ENCODE data around the gene JAKMIP3. TPM values are rescaled to one million over a fixed set of nuclear protein-coding genes. Genes with fewer than 3 reads are reported as not detected.

The JAKMIP3 gene
- total RNA-seq, 4 donors from 2014 or later, result 0.24 to 0.67 (median 0.51) TPM

DNA sequence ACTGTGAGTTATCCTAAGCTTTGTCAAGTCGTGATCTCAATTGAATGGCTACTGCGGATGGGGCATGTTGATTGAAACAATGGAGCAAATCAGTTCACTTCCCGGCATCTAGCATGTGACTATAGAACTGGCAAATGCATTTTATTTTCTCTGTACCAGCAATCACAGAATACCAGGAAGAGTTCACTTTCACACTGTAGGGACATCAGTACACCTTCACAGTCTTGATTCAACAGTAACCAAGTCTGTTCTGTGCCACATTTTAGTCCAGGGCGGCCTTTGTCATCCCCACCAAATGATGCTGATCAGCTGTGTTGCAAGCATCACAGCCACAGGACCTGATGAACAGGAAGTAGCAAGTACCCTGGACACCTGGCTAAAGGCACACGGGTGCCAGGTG is 32.1 kb upstream of the JAKMIP3 start:
- intact Hi-C loops (cut with DNase I; ENCODE audit: low total_unique reads) (no loop called here), in situ Hi-C loops (cut with MboI; ENCODE audit: low sequenced_read_pairs in 4 of 4) (no loop called here)
- no peak overlapping the region for H3K27ac ChIP-seq
- no peaks in the 10 kb centered on the region for H3K9me3 ChIP-seq
- no peak for ATAC-seq
- no peaks in the 10 kb centered on the region for H3K36me3 ChIP-seq
- H3K27me3 ChIP-seq, result peaks cover 8 to 15% (median 14%) of the 10 kb centered on the region in 3 donors
- DNase-seq, result no peak
- peaks cover 0 to 5% of the 10 kb centered on the region in 2 donors for H3K4me1 ChIP-seq
- no peak overlapping the region for H3K4me3 ChIP-seq
- TF ChIP-seq, protein P1, sequence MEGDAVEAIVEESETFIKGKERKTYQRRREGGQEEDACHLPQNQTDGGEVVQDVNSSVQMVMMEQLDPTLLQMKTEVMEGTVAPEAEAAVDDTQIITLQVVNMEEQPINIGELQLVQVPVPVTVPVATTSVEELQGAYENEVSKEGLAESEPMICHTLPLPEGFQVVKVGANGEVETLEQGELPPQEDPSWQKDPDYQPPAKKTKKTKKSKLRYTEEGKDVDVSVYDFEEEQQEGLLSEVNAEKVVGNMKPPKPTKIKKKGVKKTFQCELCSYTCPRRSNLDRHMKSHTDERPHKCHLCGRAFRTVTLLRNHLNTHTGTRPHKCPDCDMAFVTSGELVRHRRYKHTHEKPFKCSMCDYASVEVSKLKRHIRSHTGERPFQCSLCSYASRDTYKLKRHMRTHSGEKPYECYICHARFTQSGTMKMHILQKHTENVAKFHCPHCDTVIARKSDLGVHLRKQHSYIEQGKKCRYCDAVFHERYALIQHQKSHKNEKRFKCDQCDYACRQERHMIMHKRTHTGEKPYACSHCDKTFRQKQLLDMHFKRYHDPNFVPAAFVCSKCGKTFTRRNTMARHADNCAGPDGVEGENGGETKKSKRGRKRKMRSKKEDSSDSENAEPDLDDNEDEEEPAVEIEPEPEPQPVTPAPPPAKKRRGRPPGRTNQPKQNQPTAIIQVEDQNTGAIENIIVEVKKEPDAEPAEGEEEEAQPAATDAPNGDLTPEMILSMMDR (IDR thresholded peaks at IDR 0.05 in 4 of 5, conservative IDR thresholded peaks at IDR 0.05 in 1 of 5), result no peak
- TF ChIP-seq POLR2A (IDR thresholded peaks at IDR 0.05), result no peak

DNA sequence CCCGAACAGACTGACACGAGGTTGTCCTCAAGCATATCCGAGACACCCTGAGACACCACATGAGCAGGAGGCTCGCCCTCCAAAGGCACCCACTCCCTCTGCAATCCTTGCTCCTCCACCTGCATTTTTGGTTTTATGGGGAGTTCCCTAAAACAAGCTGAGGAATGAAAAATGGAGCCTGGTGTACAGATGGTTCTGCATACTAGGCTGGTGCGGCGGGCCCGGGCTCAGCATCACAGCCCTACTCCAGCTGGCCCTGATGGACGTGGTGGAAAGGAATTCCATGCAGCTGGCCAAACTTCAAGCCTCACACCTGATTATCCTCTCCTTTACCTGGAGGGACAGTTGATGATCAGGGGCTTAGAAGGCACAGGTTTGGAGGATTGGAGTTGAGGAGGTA is 30.3 kb upstream of the JAKMIP3 start:
- intact Hi-C loops (cut with DNase I; ENCODE audit: low total_unique reads), result no loop called here
- ATAC-seq (no peak), DNase-seq (no peak)
- in situ Hi-C loops (cut with MboI; ENCODE audit: low sequenced_read_pairs in 4 of 4), result no loop called here
- H3K4me1 ChIP-seq, result peaks cover 0 to 5% of the 10 kb centered on the region in 2 donors
- H3K9me3 ChIP-seq, result no peaks in the 10 kb centered on the region
- H3K36me3 ChIP-seq, result no peaks in the 10 kb centered on the region
- peaks cover 8 to 15% (median 10%) of the 10 kb centered on the region in 3 donors for H3K27me3 ChIP-seq
- no peak overlapping the region for H3K27ac ChIP-seq
- TF ChIP-seq POLR2A (IDR thresholded peaks at IDR 0.05), result no peak
- TF ChIP-seq, protein P1 (IDR thresholded peaks at IDR 0.05 in 4 of 5, conservative IDR thresholded peaks at IDR 0.05 in 1 of 5), result no peak
- H3K4me3 ChIP-seq, result no peak overlapping the region

DNA sequence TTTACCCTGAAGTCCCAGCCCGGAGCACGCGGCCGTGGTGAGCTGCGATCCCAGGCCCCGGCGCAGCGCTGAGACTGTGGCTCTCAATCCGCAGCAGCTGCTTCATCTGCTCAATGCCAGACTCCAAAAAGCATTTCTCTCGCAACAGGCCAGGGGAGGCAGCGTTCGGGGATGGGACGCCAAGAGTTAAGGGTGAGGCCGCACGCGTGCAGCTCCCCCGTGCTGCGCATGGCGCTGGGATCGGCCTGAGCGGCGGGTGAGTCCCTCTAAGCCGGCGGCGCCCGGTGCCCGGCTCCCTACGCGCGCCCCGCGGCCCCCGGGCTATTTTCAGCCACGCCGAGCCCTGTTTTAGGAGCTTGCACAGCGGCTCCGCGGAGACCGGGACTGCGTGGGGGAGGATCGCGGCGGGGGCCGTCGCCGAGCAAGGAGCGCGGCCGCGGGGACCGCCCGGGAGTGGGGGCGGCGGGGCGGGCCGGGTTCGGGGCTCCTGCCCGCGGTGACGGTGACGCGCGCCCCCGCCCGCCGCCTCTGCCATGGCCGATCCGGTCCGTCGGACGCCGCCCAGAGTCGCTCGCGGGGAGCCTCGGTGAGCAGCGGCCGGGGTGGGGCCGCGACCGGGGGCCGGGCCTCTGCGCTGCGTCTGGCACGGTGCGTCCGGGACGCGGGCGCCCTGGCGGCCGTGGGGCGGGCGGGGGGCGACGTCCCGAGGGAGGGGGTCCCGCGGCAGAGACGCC is 29.4 kb upstream of the JAKMIP3 start:
- Histone ChIP-seq H3K36me3 (no peaks in the 10 kb centered on the region), H3K4me3 (peak overlapping the region; percentile 46 to 58 (median 50)), H3K27me3 (peaks cover 8 to 15% (median 10%) of the 10 kb centered on the region in 3 donors), H3K9me3 (no peaks in the 10 kb centered on the region), H3K4me1 (peaks cover 0 to 5% of the 10 kb centered on the region in 2 donors), H3K27ac (peak overlapping the region in 1 of 4 donors; percentile 66)
- TF ChIP-seq, protein P1 (IDR thresholded peaks at IDR 0.05 in 4 of 5, conservative IDR thresholded peaks at IDR 0.05 in 1 of 5), result no peak
- no peak for TF ChIP-seq POLR2A (IDR thresholded peaks at IDR 0.05)
- in situ Hi-C loops (cut with MboI; ENCODE audit: low sequenced_read_pairs in 4 of 4), result no loop called here
- intact Hi-C loops (cut with DNase I; ENCODE audit: low total_unique reads), result loop anchor here (1.0 kb wide), 1 partner anchor 106 kb away; no protein-coding TSS in a partner anchor
- DNase-seq (no peak), ATAC-seq (peak; percentile 39 to 57)

DNA sequence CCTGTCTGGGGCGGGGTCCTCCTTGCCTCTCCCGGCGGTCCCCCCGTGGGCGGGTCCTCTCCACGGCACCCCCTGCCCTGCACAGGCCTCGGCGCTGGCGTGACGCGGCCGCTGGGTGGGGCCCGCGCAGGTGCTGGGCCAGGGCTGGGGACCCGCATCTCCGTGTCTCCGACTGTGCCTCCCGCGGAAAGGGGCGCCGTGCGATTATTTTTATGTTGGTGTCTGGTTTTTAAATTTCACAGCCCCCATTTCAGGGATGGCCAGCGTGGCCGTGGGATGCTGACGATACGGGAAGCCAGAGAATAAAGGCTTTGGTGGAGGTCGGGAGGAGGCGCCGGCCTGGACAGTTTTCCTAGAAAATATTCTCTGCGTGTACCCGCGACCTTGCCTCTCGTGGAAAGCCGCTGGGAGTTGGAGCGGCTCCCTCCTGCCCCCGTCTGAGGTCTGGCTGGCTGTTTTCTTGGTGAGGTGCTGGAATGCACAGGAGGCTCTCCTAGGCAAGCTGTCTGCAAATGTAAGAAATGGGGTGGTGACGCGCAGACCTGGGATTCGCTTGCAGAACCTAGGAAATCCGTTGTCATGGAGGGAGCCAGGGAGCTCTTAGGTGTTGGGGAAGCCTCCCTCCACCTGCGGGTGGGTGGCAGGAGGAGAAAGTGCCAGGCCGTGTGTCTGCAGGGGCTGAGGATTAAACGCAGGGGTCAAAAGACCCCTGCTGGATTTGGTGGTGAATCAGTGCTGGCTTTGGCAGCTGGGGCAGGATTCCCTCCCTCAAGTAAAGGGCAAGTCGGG is 28.7 kb upstream of the JAKMIP3 start:
- H3K4me1 ChIP-seq, result peaks cover 0 to 5% of the 10 kb centered on the region in 2 donors
- H3K9me3 ChIP-seq, result no peaks in the 10 kb centered on the region
- intact Hi-C loops (cut with DNase I; ENCODE audit: low total_unique reads), result loop anchor here (1.0 kb wide), 1 partner anchor 105 kb away; no protein-coding TSS in a partner anchor
- peak overlapping the region in 3 of 4 donors; percentile 14 to 47 (median 46) for H3K4me3 ChIP-seq
- no peak for DNase-seq
- no peaks in the 10 kb centered on the region for H3K36me3 ChIP-seq
- TF ChIP-seq, protein P1 (IDR thresholded peaks at IDR 0.05 in 4 of 5, conservative IDR thresholded peaks at IDR 0.05 in 1 of 5), result no peak
- no peak for TF ChIP-seq POLR2A (IDR thresholded peaks at IDR 0.05)
- H3K27ac ChIP-seq, result no peak overlapping the region
- peak; percentile 14 to 49 for ATAC-seq
- in situ Hi-C loops (cut with MboI; ENCODE audit: low sequenced_read_pairs in 4 of 4), result no loop called here
- peaks cover 8 to 10% (median 10%) of the 10 kb centered on the region in 3 donors for H3K27me3 ChIP-seq
